BLaER1 treated with 17β-estradiol and CSF1 and Interleukin-3, amounts not matched to agents 10 nM and 100 nM (cell line): ENCODE results near the gene ESRRA.

Source experiments
- H3K27ac ChIP-seq, 11 experiments: shearing (Covaris generic); formaldehyde crosslinking; 2 replicates each; pipeline ENCODE4 v1.8.1; 2022
- H3K27me3 ChIP-seq, 11 experiments: shearing (Covaris generic); formaldehyde crosslinking; 2 replicates each; pipeline ENCODE4 v1.8.1; 2022
- H3K36me3 ChIP-seq, 11 experiments: shearing (Covaris generic); formaldehyde crosslinking; 2 replicates each; pipeline ENCODE4 v1.8.1; 2022
- H3K4me1 ChIP-seq, 10 experiments: shearing (Covaris generic); formaldehyde crosslinking; 2 replicates each; pipeline ENCODE4 v1.8.1; 2022
- H3K4me2 ChIP-seq, 11 experiments: shearing (Covaris generic); formaldehyde crosslinking; 2 replicates each; pipeline ENCODE4 v1.8.1; 2022
- H3K4me3 ChIP-seq, 10 experiments: shearing (Covaris generic); formaldehyde crosslinking; 2 replicates each; pipeline ENCODE4 v1.8.1; 2022
- H3K9ac ChIP-seq, 11 experiments: shearing (Covaris generic); formaldehyde crosslinking; 2 replicates each; pipeline ENCODE4 v1.8.1; 2022
- H3K9me3 ChIP-seq, 11 experiments: shearing (Covaris generic); formaldehyde crosslinking; replicated peaks in 1 of 11; 2 replicates each; pipeline ENCODE4 v1.8.1; 2022
- H4K20me1 ChIP-seq, 11 experiments: shearing (Covaris generic); formaldehyde crosslinking; 2 replicates each; pipeline ENCODE4 v1.8.1; 2022
- Cebpa-rat ChIP-seq, 11 experiments: shearing (Covaris generic); IDR thresholded peaks; 2 replicates each; pipeline ENCODE4 v1.8.1; 2022

The ESRRA gene

GRCh38 chr11:64337538-64338249 is 32.4 kb downstream of the ESRRA start:
- Histone ChIP-seq H3K4me1 (peaks cover 58 to 97% (median 92%) of the 10 kb centered on the region in 10 experiments), H3K27ac (peak overlapping the region in 8 of 11 experiments; percentile 36 to 93 (median 86); a peak in 16 of 22 replicates), H3K4me3 (no peak overlapping the region), H3K36me3 (no peaks in the 10 kb centered on the region), H3K9ac (peak overlapping the region in 2 of 11 experiments; percentile 12 to 31; a peak in 2 of 22 replicates), H3K27me3 (no peaks in the 10 kb centered on the region), H4K20me1 (no peaks in the 10 kb centered on the region), H3K9me3 (no peaks in the 10 kb centered on the region), H3K4me2 (peak overlapping the region in 6 of 11 experiments; percentile 13 to 95 (median 41); a peak in 10 of 22 replicates)
- peak in 4 of 11 experiments; percentile 4 to 77 (median 44); a peak in 4 of 22 replicates for TF ChIP-seq Cebpa-rat (IDR thresholded peaks at IDR 0.05)

- Histone ChIP-seq H3K9me3 (no peaks in the 10 kb centered on the region), H3K4me1 (peaks cover 54 to 95% (median 93%) of the 10 kb centered on the region in 10 experiments)
Measured at GRCh38 chr11:64338716-64339115, 33.4 kb downstream of the ESRRA start.

GRCh38 chr11:64339286-64339685 is 34.0 kb downstream of the ESRRA start:
- no peaks in the 10 kb centered on the region for H3K27me3 ChIP-seq
- H3K27ac ChIP-seq: peak overlapping the region in 9 of 11 experiments; percentile 66 to 93 (median 83); a peak in 18 of 22 replicates
- peak in 2 of 11 experiments; percentile 8 to 49; a peak in 2 of 22 replicates for TF ChIP-seq Cebpa-rat (IDR thresholded peaks at IDR 0.05)
- peaks cover 54 to 94% (median 90%) of the 10 kb centered on the region in 10 experiments for H3K4me1 ChIP-seq
- H4K20me1 ChIP-seq: no peaks in the 10 kb centered on the region; a peak in 1 of 22 replicates
- H3K4me3 ChIP-seq: 0 out of 20 replicates have a peak overlapping the region, but pooled peaks of 2 of the 10 experiments have one; percentile 50 to 51
- no peaks in the 10 kb centered on the region; a peak in 1 of 22 replicates for H3K36me3 ChIP-seq
- peak overlapping the region; percentile 74 to 95 (median 90) for H3K4me2 ChIP-seq
- H3K9ac ChIP-seq: peak overlapping the region in 9 of 11 experiments; percentile 63 to 83 (median 74); a peak in 17 of 22 replicates
- H3K9me3 ChIP-seq: no peaks in the 10 kb centered on the region

More at GRCh38 chr11:64338716-64339115, 33.4 kb downstream of the ESRRA start:
- H3K4me3 ChIP-seq: no peak overlapping the region
- TF ChIP-seq Cebpa-rat (IDR thresholded peaks at IDR 0.05): no peak
- peak overlapping the region in 9 of 11 experiments; percentile 4 to 93 (median 83); a peak in 15 of 22 replicates for H3K27ac ChIP-seq
- H4K20me1 ChIP-seq: no peaks in the 10 kb centered on the region; a peak in 1 of 22 replicates
- H3K36me3 ChIP-seq: no peaks in the 10 kb centered on the region
- H3K27me3 ChIP-seq: no peaks in the 10 kb centered on the region
- H3K9ac ChIP-seq: peak overlapping the region in 5 of 11 experiments; percentile 72 to 83 (median 78); a peak in 9 of 22 replicates
- H3K4me2 ChIP-seq: peak overlapping the region in 10 of 11 experiments; percentile 74 to 95 (median 90); a peak in 20 of 22 replicates

GRCh38 chr11:64339754-64340408 is 34.6 kb downstream of the ESRRA start, which contains the start of gene CCDC88B:
Gene CCDC88B (plus strand): TSS chr11:64340204. CDS start chr11:64340267, 63 bp downstream.
- Histone ChIP-seq H3K36me3 (no peaks in the 10 kb centered on the region; a peak in 2 of 22 replicates), H4K20me1 (no peaks in the 10 kb centered on the region; a peak in 1 of 22 replicates), H3K27ac (peak within 1 kb of the TSS; percentile 33 to 93 (median 82); a peak in 21 of 22 replicates), H3K9ac (peak within 1 kb of the TSS; percentile 63 to 83 (median 73); a peak in 21 of 22 replicates), H3K4me2 (peak within 1 kb of the TSS; percentile 74 to 95 (median 90)), H3K4me1 (peaks cover 51 to 93% (median 85%) of the 10 kb centered on the region in 10 experiments), H3K9me3 (no peaks in the 10 kb centered on the region), H3K27me3 (no peaks in the 10 kb centered on the region), H3K4me3 (peak within 1 kb of the TSS; percentile 33 to 65 (median 50))
- no peak for TF ChIP-seq Cebpa-rat (IDR thresholded peaks at IDR 0.05)

GRCh38 chr11:64340671-64341335 is 35.5 kb downstream of the ESRRA start:
- peak overlapping the region; percentile 74 to 95 (median 90) for H3K4me2 ChIP-seq

GRCh38 chr11:64341429-64341828 is 36.1 kb downstream of the ESRRA start:
- Histone ChIP-seq H4K20me1 (no peaks in the 10 kb centered on the region; a peak in 1 of 22 replicates), H3K4me1 (peaks cover 39 to 94% (median 81%) of the 10 kb centered on the region in 10 experiments), H3K4me2 (peak overlapping the region; percentile 74 to 95 (median 90)), H3K27ac (peak overlapping the region in 8 of 11 experiments; percentile 70 to 93 (median 86); a peak in 14 of 22 replicates), H3K4me3 (peak overlapping the region in 6 of 10 experiments; percentile 48 to 65 (median 54); a peak in 7 of 20 replicates), H3K9me3 (no peaks in the 10 kb centered on the region), H3K9ac (peak overlapping the region in 8 of 11 experiments; percentile 63 to 83 (median 76); a peak in 12 of 22 replicates), H3K36me3 (no peaks in the 10 kb centered on the region; a peak in 2 of 22 replicates), H3K27me3 (no peaks in the 10 kb centered on the region)
- no peak for TF ChIP-seq Cebpa-rat (IDR thresholded peaks at IDR 0.05)

More at GRCh38 chr11:64340671-64341335, 35.5 kb downstream of the ESRRA start:
- Histone ChIP-seq H3K4me3 (peak overlapping the region; percentile 33 to 65 (median 50)), H4K20me1 (no peaks in the 10 kb centered on the region; a peak in 1 of 22 replicates), H3K27me3 (no peaks in the 10 kb centered on the region), H3K9ac (peak overlapping the region; percentile 63 to 83 (median 73); a peak in 21 of 22 replicates), H3K27ac (peak overlapping the region; percentile 33 to 93 (median 82); a peak in 21 of 22 replicates), H3K36me3 (no peaks in the 10 kb centered on the region; a peak in 2 of 22 replicates), H3K4me1 (peaks cover 43 to 95% (median 82%) of the 10 kb centered on the region in 10 experiments), H3K9me3 (no peaks in the 10 kb centered on the region)
- no peak for TF ChIP-seq Cebpa-rat (IDR thresholded peaks at IDR 0.05)

GRCh38 chr11:64341851-64342791 is 36.8 kb downstream of the ESRRA start:
- Histone ChIP-seq H3K4me1 (peaks cover 39 to 93% (median 79%) of the 10 kb centered on the region in 10 experiments), H3K9me3 (no peaks in the 10 kb centered on the region), H3K4me3 (peak overlapping the region in 2 of 10 experiments; percentile 9 to 50; a peak in 5 of 20 replicates), H3K27me3 (no peaks in the 10 kb centered on the region), H3K9ac (peak overlapping the region; percentile 43 to 83 (median 68); a peak in 20 of 22 replicates), H3K27ac (peak overlapping the region in 10 of 11 experiments; percentile 22 to 91 (median 70); a peak in 19 of 22 replicates), H3K4me2 (peak overlapping the region; percentile 74 to 95 (median 90)), H3K36me3 (no peaks in the 10 kb centered on the region; a peak in 2 of 22 replicates), H4K20me1 (no peaks in the 10 kb centered on the region; a peak in 1 of 22 replicates)
- TF ChIP-seq Cebpa-rat (IDR thresholded peaks at IDR 0.05): no peak
